GM19193 (cell line): Measurements from ENCODE around the gene TRAFD1.

Experiments
- POLR2A ChIP-seq: IDR thresholded peaks from 4 replicates; pipeline ENCODE4 v1.6.1; 2011; ENCODE audit not compliant: insufficient read depth, insufficient read length; ENCODE audit errors: extremely low read depth

TRAFD1 gene

GRCh38 chr12:112167031-112167461 lies 41.7 kb downstream of the TRAFD1 start:
- TF ChIP-seq POLR2A, result no peak

- no peak for TF ChIP-seq POLR2A
Measured at GRCh38 chr12:112167718-112168525, 42.6 kb downstream of the TRAFD1 start.

DNA sequence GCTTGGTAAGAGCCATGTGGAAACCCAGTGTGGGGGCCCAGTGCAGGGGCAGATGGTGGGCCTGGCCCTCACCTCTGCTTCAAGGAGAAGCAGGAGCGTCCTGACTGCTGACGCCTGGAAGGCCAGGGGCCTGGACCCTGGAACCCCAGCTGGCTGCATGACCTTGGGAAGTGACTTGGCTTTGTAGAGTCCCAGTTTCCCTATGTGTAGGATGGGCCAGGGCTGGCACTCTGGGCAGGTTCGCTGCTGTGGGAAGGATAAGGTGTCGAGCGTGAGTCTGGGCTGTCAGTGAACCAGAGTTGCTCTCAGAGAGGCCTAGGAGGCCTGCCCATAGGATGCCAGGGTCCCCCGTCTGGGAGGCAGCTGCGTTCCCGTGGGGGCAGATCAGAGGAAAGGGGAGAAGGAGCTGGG lies 43.2 kb downstream of the TRAFD1 start:
- no peak for TF ChIP-seq POLR2A

GRCh38 chr12:112169161-112169872 lies 44.0 kb downstream of the TRAFD1 start:
- TF ChIP-seq POLR2A, result no peak

DNA sequence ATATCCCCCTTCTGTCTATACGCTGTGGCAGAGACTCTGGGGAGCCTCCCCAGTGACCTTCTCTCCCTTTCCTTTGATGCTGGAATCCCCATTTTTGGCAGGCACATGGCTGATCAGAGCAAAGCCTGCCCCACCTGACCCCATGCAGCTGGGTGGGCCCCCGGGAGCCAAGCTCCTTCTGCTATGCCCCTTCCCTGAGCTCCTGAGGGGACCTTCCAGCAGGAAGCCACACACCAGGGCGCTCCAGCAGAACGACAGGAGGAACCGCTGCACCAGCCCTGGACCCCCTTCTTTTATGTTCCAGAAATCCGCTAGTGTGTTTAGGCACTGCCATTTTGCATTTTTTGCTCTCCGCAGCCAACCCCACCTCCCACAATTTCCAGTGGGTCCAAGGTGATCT lies 44.6 kb downstream of the TRAFD1 start:
- TF ChIP-seq POLR2A, result no peak

- no peak for TF ChIP-seq POLR2A
Measured at GRCh38 chr12:112170376-112170775, 45.0 kb downstream of the TRAFD1 start.

DNA sequence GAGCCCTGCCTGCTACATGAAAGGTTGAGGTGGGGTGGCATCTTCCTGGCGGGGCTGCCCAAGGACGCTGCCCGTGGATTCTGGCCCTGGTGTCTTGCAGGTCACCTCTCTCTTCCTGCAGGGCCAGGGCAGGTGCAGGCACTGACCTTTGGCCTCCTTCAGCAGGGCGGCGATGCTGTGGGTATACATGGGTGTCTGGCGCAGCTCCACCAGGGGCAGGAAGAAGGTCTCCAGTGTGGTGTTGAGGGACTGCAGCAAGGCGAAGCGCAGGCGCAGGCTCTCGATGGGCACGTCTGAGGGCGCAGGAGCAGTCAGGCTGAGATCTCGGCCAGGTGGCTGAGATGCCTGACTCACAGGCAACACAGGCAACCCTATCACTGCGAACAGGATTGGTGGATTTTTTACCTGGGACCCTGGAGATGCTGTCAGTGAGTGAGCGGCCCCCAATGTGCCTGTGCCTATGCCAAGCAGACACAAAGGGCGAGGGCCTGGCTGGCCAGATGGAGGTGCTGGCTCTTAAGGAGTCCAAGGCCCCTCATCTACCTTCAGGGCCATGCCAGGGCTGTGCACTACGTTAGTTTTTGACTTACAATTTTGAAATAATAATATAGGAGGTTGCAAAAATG lies 45.7 kb downstream of the TRAFD1 start:
- TF ChIP-seq POLR2A, result no peak

DNA sequence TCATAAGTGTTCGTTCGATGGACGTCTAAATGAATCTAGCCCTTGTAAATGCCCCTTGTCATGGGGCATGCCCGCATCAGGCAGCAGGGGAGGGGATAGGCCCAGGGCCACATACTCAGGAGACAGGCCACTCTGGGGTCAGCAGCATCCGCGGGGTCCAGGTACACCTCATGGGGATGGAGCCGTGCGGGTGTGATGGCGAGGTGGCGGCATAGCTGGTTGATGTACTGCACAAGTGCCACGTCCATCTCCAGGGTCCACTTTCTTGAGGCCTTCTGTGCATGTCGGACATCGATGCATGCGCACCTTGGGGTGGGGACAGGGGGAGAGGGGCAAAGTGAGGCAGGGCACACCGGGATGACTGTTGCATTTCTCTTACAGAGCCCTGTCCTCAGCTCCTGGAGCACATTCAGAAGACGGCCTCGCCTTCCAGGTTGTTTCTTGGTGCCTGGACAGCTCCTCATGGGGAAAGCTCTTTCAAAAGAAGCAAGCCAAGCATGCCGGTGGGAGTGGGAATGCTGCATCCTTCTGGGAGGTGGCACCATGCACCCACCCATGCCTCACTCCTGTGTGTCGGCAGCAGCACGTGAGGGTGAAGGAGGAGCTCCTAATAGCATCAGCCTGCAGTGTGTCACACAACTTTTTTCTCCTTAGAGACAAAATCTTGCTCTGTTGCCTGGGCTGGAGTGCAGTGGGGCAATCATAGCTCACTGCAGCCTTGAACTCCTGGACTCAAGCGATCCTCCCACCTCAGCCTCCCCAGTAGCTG lies 47.4 kb downstream of the TRAFD1 start:
- no peak for TF ChIP-seq POLR2A

- TF ChIP-seq POLR2A, result no peak
Measured at GRCh38 chr12:112175361-112176155, 50.2 kb downstream of the TRAFD1 start.

DNA sequence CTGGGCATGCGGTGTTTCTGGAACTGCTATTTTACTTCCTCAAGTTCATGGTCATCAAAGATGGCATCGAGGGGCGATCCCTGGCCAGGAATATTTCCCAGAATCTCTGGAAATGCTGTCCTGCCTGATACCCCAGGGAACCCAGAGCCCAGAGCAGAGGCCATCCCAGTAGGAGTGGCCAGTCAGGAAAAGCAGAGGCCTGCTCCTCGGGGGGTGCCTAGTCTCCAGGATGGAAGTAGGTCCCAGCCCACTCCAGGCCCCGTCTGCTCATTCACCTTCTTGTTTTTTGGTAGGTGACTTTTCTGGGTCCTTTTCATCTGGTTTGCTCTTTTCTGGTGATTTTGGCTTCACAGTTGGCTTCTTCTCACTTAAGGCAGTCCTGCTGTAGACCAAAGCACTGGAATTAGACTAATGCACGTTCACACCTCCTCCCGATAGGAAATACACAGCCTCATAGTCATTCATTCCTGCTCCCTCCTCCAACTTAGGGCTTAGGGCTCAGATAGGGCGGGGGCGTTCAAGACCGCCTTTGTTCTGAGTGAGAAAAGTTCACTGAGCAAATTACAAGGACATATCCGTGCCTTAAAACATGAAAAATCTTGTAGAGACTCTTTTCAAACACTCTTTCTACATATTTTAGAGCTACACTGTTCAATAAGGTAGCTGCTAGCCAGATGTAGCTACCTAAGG lies 51.1 kb downstream of the TRAFD1 start:
- no peak for TF ChIP-seq POLR2A

GRCh38 chr12:112178796-112179195 lies 53.4 kb downstream of the TRAFD1 start:
- no peak for TF ChIP-seq POLR2A

- no peak for TF ChIP-seq POLR2A
Measured at GRCh38 chr12:112179341-112179740, 54.0 kb downstream of the TRAFD1 start.

DNA sequence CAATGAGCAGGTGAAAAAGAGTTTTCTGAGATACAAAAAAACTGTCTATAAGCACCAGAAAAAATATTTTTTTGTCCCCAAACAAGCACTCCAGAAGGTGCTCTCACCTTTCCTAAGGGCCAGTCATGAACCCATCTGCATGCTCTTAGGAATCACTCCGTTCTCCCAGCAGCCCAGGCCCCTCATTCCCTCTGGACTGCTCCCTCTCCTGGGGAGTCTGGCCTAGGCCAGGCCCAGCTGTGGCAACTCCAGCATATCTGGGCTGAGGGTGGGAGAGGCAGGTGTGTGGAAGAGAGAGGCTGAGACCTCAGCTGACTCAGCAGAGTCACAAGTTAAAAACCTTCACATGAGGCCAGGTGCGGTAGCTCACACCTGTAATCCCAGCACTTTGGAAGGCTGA lies 54.6 kb downstream of the TRAFD1 start:
- no peak for TF ChIP-seq POLR2A

- no peak for TF ChIP-seq POLR2A
Measured at GRCh38 chr12:112180422-112180821, 55.1 kb downstream of the TRAFD1 start.
